ENCODE results near the gene AUTS2. TPM values are rescaled to one million over a fixed set of nuclear protein-coding genes. Genes with fewer than 3 reads are reported as not detected.

The AUTS2 gene
- total RNA-seq, 1 experiment from 2014 or later: 0.11 TPM

- in situ Hi-C loops (cut with HindIII; ENCODE audit: low pct_unique_long_range_greater_than_20kb, low sequenced_read_pairs): no loop called here
- DNase-seq (ENCODE audit: low read depth, low spot score): no peak
These were observed 1017.9 kb downstream of the AUTS2 start for GRCh38 chr7:70616211-70616610.

- in situ Hi-C loops (cut with HindIII; ENCODE audit: low pct_unique_long_range_greater_than_20kb, low sequenced_read_pairs): no loop called here
- no peak for DNase-seq (ENCODE audit: low read depth, low spot score)
These were observed 1018.5 kb downstream of the AUTS2 start for GRCh38 chr7:70616821-70617220.

GRCh38 chr7:70618020-70618551 lies 1019.8 kb downstream of the AUTS2 start:
- DNase-seq (ENCODE audit: low read depth, low spot score): no peak
- in situ Hi-C loops (cut with HindIII; ENCODE audit: low pct_unique_long_range_greater_than_20kb, low sequenced_read_pairs): no loop called here

GRCh38 chr7:70619130-70619529 lies 1020.9 kb downstream of the AUTS2 start:
- in situ Hi-C loops (cut with HindIII; ENCODE audit: low pct_unique_long_range_greater_than_20kb, low sequenced_read_pairs): no loop called here
- no peak for DNase-seq (ENCODE audit: low read depth, low spot score)

- in situ Hi-C loops (cut with HindIII; ENCODE audit: low pct_unique_long_range_greater_than_20kb, low sequenced_read_pairs): no loop called here
- DNase-seq (ENCODE audit: low read depth, low spot score): no peak
These were observed 1021.4 kb downstream of the AUTS2 start for GRCh38 chr7:70619659-70620058.

- in situ Hi-C loops (cut with HindIII; ENCODE audit: low pct_unique_long_range_greater_than_20kb, low sequenced_read_pairs): no loop called here
- DNase-seq (ENCODE audit: low read depth, low spot score): no peak
These were observed 1022.2 kb downstream of the AUTS2 start for GRCh38 chr7:70620333-70621055.

GRCh38 chr7:70621954-70622600 lies 1023.8 kb downstream of the AUTS2 start:
- DNase-seq (ENCODE audit: low read depth, low spot score): no peak
- in situ Hi-C loops (cut with HindIII; ENCODE audit: low pct_unique_long_range_greater_than_20kb, low sequenced_read_pairs): no loop called here

- DNase-seq (ENCODE audit: low read depth, low spot score): no peak
- in situ Hi-C loops (cut with HindIII; ENCODE audit: low pct_unique_long_range_greater_than_20kb, low sequenced_read_pairs): no loop called here
These were observed 1024.7 kb downstream of the AUTS2 start for GRCh38 chr7:70622936-70623335.

GRCh38 chr7:70624500-70625103 lies 1026.3 kb downstream of the AUTS2 start:
- no peak for DNase-seq (ENCODE audit: low read depth, low spot score)
- in situ Hi-C loops (cut with HindIII; ENCODE audit: low pct_unique_long_range_greater_than_20kb, low sequenced_read_pairs): no loop called here

- in situ Hi-C loops (cut with HindIII; ENCODE audit: low pct_unique_long_range_greater_than_20kb, low sequenced_read_pairs): no loop called here
These were observed 1029.2 kb downstream of the AUTS2 start for GRCh38 chr7:70627461-70627860.

GRCh38 chr7:70630440-70630817 lies 1032.2 kb downstream of the AUTS2 start:
- in situ Hi-C loops (cut with HindIII; ENCODE audit: low pct_unique_long_range_greater_than_20kb, low sequenced_read_pairs): no loop called here
- DNase-seq (ENCODE audit: low read depth, low spot score): no peak

More at GRCh38 chr7:70627461-70627860, 1029.2 kb downstream of the AUTS2 start:
- no peak for DNase-seq (ENCODE audit: low read depth, low spot score)

GRCh38 chr7:70630818-70631457 lies 1032.7 kb downstream of the AUTS2 start:
- DNase-seq (ENCODE audit: low read depth, low spot score): no peak
- in situ Hi-C loops (cut with HindIII; ENCODE audit: low pct_unique_long_range_greater_than_20kb, low sequenced_read_pairs): no loop called here

GRCh38 chr7:70631718-70632117 lies 1033.4 kb downstream of the AUTS2 start:
- in situ Hi-C loops (cut with HindIII; ENCODE audit: low pct_unique_long_range_greater_than_20kb, low sequenced_read_pairs): no loop called here
- no peak for DNase-seq (ENCODE audit: low read depth, low spot score)

GRCh38 chr7:70632400-70632799 lies 1034.1 kb downstream of the AUTS2 start:
- DNase-seq (ENCODE audit: low read depth, low spot score): no peak
- in situ Hi-C loops (cut with HindIII; ENCODE audit: low pct_unique_long_range_greater_than_20kb, low sequenced_read_pairs): no loop called here

- in situ Hi-C loops (cut with HindIII; ENCODE audit: low pct_unique_long_range_greater_than_20kb, low sequenced_read_pairs): no loop called here
- DNase-seq (ENCODE audit: low read depth, low spot score): no peak
These were observed 1035.8 kb downstream of the AUTS2 start for GRCh38 chr7:70634071-70634470.

- no peak for DNase-seq (ENCODE audit: low read depth, low spot score)
These were observed 1036.4 kb downstream of the AUTS2 start for GRCh38 chr7:70634610-70635068.

GRCh38 chr7:70635633-70636032 lies 1037.4 kb downstream of the AUTS2 start:
- in situ Hi-C loops (cut with HindIII; ENCODE audit: low pct_unique_long_range_greater_than_20kb, low sequenced_read_pairs): no loop called here
- DNase-seq (ENCODE audit: low read depth, low spot score): no peak

More at GRCh38 chr7:70634610-70635068, 1036.4 kb downstream of the AUTS2 start:
- in situ Hi-C loops (cut with HindIII; ENCODE audit: low pct_unique_long_range_greater_than_20kb, low sequenced_read_pairs): no loop called here

- in situ Hi-C loops (cut with HindIII; ENCODE audit: low pct_unique_long_range_greater_than_20kb, low sequenced_read_pairs): no loop called here
- no peak for DNase-seq (ENCODE audit: low read depth, low spot score)
These were observed 1037.9 kb downstream of the AUTS2 start for GRCh38 chr7:70636169-70636568.
